NCI-H345 treated with DMSO at 0.1 percent for 48 hours (cell line): Measurements from ENCODE around the gene PRKAA1.
A peak's percentile ranks its signal among the peaks of the same experiment; 100 is the strongest.

Experiments used
- DNase-seq: peaks from one replicate; lab custom pipeline; 2025; ENCODE audit not compliant: unreplicated experiment; lab: John Stamatoyannopoulos, UW

The PRKAA1 gene

GRCh38 chr5:40798012-40798800 is at the start of gene PRKAA1:
Gene PRKAA1, minus strand, starts transcription at chr5:40798374. Its CDS starts 185 bp downstream, at chr5:40798189.
- peak; percentile 79 for DNase-seq

- no peak for DNase-seq
These were observed 49.4 kb upstream of the PRKAA1 start for GRCh38 chr5:40847525-40847924.

GRCh38 chr5:40846371-40846770 is 48.2 kb upstream of the PRKAA1 start:
- no peak for DNase-seq

GRCh38 chr5:40844565-40844964 is 46.4 kb upstream of the PRKAA1 start:
- no peak for DNase-seq

GRCh38 chr5:40842351-40842750 is 44.2 kb upstream of the PRKAA1 start:
- DNase-seq, result no peak

- no peak for DNase-seq
These were observed 43.1 kb upstream of the PRKAA1 start, which contains the start of gene CARD6 for GRCh38 chr5:40841068-40841805. Gene CARD6, plus strand, starts transcription at chr5:40841367. Its CDS starts 16 bp downstream, at chr5:40841383.

- DNase-seq, result no peak
These were observed 39.9 kb upstream of the PRKAA1 start for GRCh38 chr5:40838086-40838485.

GRCh38 chr5:40834849-40835787 is 36.9 kb upstream of the PRKAA1 start, which contains the start of gene RPL37:
Gene RPL37, minus strand, starts transcription at chr5:40835222. Its CDS starts 37 bp downstream, at chr5:40835185.
- peak; percentile 53 for DNase-seq

- no peak for DNase-seq
These were observed 36.2 kb upstream of the PRKAA1 start for GRCh38 chr5:40834391-40834848.

GRCh38 chr5:40833712-40834229 is 35.6 kb upstream of the PRKAA1 start:
- no peak for DNase-seq

- DNase-seq, result no peak
These were observed 34.2 kb upstream of the PRKAA1 start for GRCh38 chr5:40832345-40832744.

- no peak for DNase-seq
These were observed 33.4 kb upstream of the PRKAA1 start for GRCh38 chr5:40831346-40832210.

- no peak for DNase-seq
These were observed 31.8 kb upstream of the PRKAA1 start for GRCh38 chr5:40829748-40830533.

GRCh38 chr5:40828690-40829661 is 30.8 kb upstream of the PRKAA1 start:
- DNase-seq, result no peak

- no peak for DNase-seq
These were observed 30.0 kb upstream of the PRKAA1 start for GRCh38 chr5:40828021-40828631.

- no peak for DNase-seq
These were observed 29.2 kb upstream of the PRKAA1 start for GRCh38 chr5:40827188-40827977.
